HG03565 (cell line): Measurements from ENCODE around the gene PDE1A.

ENCODE experiments used
- ATAC-seq: cut with Tn5 transposase; IDR thresholded peaks from one replicate; pipeline ENCODE4 v1.9.1; 2021; ENCODE audit warnings: mild to moderate bottlenecking, moderate library complexity; ENCODE audit not compliant: unreplicated experiment

PDE1A gene

GRCh38 chr2:182144041-182144775, 282.6 kb downstream of the PDE1A start:
- no peak for ATAC-seq

- no peak for ATAC-seq
Measured at GRCh38 chr2:182142062-182142461, 284.8 kb downstream of the PDE1A start.

- ATAC-seq = no peak
Measured at GRCh38 chr2:182134201-182134600, 292.6 kb downstream of the PDE1A start.

GRCh38 chr2:182133195-182133891, 293.5 kb downstream of the PDE1A start:
- ATAC-seq = no peak

- no peak for ATAC-seq
Measured at GRCh38 chr2:182132605-182133004, 294.2 kb downstream of the PDE1A start.

- ATAC-seq = no peak
Measured at GRCh38 chr2:182128821-182129707, 297.8 kb downstream of the PDE1A start.

- no peak for ATAC-seq
Measured at GRCh38 chr2:182117196-182117595, 309.6 kb downstream of the PDE1A start.

- ATAC-seq = no peak
Measured at GRCh38 chr2:182116774-182117173, 310.1 kb downstream of the PDE1A start.

GRCh38 chr2:182115258-182115657, 311.6 kb downstream of the PDE1A start:
- no peak for ATAC-seq

GRCh38 chr2:182113334-182113733, 313.5 kb downstream of the PDE1A start:
- ATAC-seq = no peak

GRCh38 chr2:182110347-182110746, 316.5 kb downstream of the PDE1A start:
- no peak for ATAC-seq

GRCh38 chr2:182103526-182103925, 323.3 kb downstream of the PDE1A start:
- ATAC-seq = no peak

- no peak for ATAC-seq
Measured at GRCh38 chr2:182101263-182101662, 325.6 kb downstream of the PDE1A start.

GRCh38 chr2:182098648-182099047, 328.2 kb downstream of the PDE1A start:
- ATAC-seq = no peak

- ATAC-seq = no peak
Measured at GRCh38 chr2:182097571-182098164, 329.2 kb downstream of the PDE1A start.

- no peak for ATAC-seq
Measured at GRCh38 chr2:182090486-182090885, 336.4 kb downstream of the PDE1A start.
